Thoracic aorta (tissue), 2 donors: ENCODE results near the gene MAP1S. TPM values are rescaled to one million over a fixed set of nuclear protein-coding genes. Genes with fewer than 3 reads are reported as not detected.

Source experiments
- ATAC-seq: fragments of 150-250 bp; one replicate; pipeline ENCODE4 v1.8.0; 2017; ENCODE audit warnings: low read depth; ENCODE audit not compliant: insufficient number of reproducible peaks, low FRiP score
- DNase-seq: peaks from one replicate; pipeline ENCODE4 v3.0.0-alpha.2; 2020; ENCODE audit warnings: low spot score
- H3K27ac ChIP-seq, 2 donors: fragments of 200-600 bp; sonication (generic); 1 replicate in 1 of 2; 2 replicates in 1 of 2; pipeline ENCODE4 v1.5.1; 2016; ENCODE audit warnings: mild to moderate bottlenecking in 2 of 2, moderate library complexity in 2 of 2
- H3K27me3 ChIP-seq: fragments of 200-600 bp; sonication (generic); replicated peaks from 2 replicates; pipeline ENCODE4 v1.6.0; 2016; ENCODE audit warnings: mild to moderate bottlenecking; ENCODE audit not compliant: insufficient read depth
- H3K36me3 ChIP-seq: fragments of 200-600 bp; sonication (generic); one replicate; pipeline ENCODE4 v1.5.1; 2016
- H3K4me1 ChIP-seq, 2 donors: fragments of 200-600 bp; sonication (generic); 1 replicate in 1 of 2; 2 replicates in 1 of 2; pipeline versions ENCODE4 v1.5.1 to v1.6.0; 2016; ENCODE audit warnings: low read depth in 2 of 2, mild to moderate bottlenecking in 1 of 2; ENCODE audit not compliant: control insufficient read depth in 1 of 2
- H3K4me3 ChIP-seq: fragments of 200-600 bp; sonication (generic); 2 replicates; pipeline ENCODE4 v1.5.1; 2016; ENCODE audit warnings: mild to moderate bottlenecking
- H3K9me3 ChIP-seq: fragments of 200-600 bp; sonication (generic); 2 replicates; pipeline ENCODE4 v1.5.1; 2016
- CTCF ChIP-seq: fragments of 200-600 bp; sonication (generic); IDR thresholded peaks from one replicate; pipeline ENCODE4 v1.5.1; 2019; ENCODE audit warnings: antibody characterized with exemption
- total RNA-seq, 2 donors: library from RNA; depleted of rRNA; stranded (reverse); fragments of >200 nt; gene quantifications; one replicate each; pipeline versions ENCODE4 v1.1.0 to v1.2.3, GENCODE V29; 2016

The MAP1S gene
- total RNA-seq, 2 donors from 2014 or later: 31.7 to 42.9 TPM

- Histone ChIP-seq H3K27ac (no peak overlapping the region), H3K27me3 (no peaks in the 10 kb centered on the region), H3K4me1 (peaks cover 0 to 8% of the 10 kb centered on the region in 2 donors), H3K9me3 (no peaks in the 10 kb centered on the region), H3K4me3 (no peak overlapping the region), H3K36me3 (no peaks in the 10 kb centered on the region)
- no peak for DNase-seq
- no peak for TF ChIP-seq CTCF
- no peak for ATAC-seq
These were observed 33.8 kb downstream of the MAP1S start for GRCh38 chr19:17752865-17753639.

DNA sequence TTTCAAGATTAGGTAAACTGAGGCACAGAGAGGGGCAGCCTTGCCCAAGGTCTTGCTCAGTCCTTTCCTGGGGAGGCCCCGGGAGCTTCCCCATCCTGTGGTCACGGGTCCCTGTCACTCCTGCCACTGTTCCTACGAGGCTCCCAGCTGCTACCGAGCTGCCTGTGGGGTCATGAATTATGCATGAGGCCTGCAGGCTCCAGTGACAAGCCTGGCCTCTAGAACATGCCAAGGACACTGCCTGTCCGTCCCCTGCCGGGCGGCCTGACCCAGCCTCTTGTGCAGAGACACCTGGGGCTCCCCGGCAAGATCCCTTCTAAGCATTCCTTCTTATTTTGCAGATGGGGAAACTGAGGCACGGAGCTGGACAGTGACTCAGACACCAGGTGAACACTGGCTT, 34.7 kb downstream of the MAP1S start:
- no peak for DNase-seq
- H3K27ac ChIP-seq: no peak overlapping the region
- ATAC-seq: no peak
- H3K4me1 ChIP-seq: peaks cover 0 to 8% of the 10 kb centered on the region in 2 donors
- no peak overlapping the region for H3K4me3 ChIP-seq
- TF ChIP-seq CTCF: no peak
- H3K36me3 ChIP-seq: no peaks in the 10 kb centered on the region
- no peaks in the 10 kb centered on the region for H3K9me3 ChIP-seq
- H3K27me3 ChIP-seq: no peaks in the 10 kb centered on the region

DNA sequence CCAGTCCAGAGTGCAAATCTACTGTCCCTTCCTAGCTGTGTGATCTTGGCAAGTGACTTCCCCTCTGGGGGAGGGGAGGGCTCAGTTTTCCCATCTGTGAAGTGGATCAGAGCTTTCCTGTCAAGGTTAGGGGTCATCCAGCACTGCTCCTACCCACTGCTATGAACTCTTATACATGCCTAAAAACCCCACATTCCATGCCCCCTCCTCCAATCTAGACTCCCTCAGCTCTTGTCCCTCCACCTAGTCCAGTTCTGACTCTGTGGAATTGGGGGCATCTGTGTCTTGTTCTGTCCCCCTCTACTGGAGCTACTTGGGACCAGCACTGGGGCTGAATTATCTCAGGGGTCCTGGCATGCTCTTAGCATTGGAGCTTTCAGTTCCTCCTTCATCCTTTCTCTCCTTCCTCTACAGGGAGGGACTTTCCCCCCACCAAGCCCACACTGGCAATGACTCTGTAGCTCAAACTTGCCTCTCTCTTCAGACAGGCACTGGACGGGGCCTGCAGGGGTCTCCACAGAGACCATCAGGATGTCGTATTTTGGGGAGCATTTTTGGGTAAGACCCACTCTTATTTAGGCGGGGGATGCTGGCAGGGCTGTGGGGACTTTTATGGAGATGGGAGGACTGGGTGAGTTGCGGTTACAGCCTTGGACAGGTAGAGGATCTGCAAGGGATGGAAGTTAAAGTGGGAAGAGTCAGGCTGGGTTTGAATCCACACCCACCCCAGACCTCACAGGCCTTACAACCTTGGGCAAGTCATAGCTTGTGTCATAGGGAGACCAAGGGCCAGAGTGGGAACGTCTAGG, 35.6 kb downstream of the MAP1S start:
- H3K27ac ChIP-seq: no peak overlapping the region
- no peaks in the 10 kb centered on the region for H3K27me3 ChIP-seq
- no peak for TF ChIP-seq CTCF
- peaks cover 0 to 8% of the 10 kb centered on the region in 2 donors for H3K4me1 ChIP-seq
- ATAC-seq (no peak), DNase-seq (no peak)
- H3K36me3 ChIP-seq: no peaks in the 10 kb centered on the region
- H3K9me3 ChIP-seq: no peaks in the 10 kb centered on the region
- no peak overlapping the region for H3K4me3 ChIP-seq

DNA sequence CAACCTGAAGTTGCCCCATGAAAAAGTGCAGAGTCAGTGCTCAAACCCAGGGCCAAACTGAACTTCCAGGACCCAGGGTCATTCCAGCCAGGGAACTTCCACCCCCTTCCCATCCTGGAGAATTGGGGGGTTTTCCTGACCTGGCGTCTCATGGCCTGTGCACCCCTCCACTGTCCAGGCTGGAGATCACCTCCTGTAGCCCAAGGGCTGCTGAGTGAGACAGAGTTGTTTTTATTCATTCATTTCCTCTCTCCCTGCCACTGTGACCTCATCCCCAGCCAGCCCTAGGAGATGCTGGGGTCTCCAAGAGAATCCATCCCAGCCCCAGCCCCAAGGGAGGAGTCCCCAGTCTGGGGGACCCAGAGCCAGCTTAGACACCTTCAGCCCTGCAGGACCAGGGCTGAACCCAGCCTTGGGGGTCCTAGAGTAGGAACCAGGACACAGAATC, 36.2 kb downstream of the MAP1S start:
- no peaks in the 10 kb centered on the region for H3K27me3 ChIP-seq
- TF ChIP-seq CTCF: no peak
- H3K9me3 ChIP-seq: no peaks in the 10 kb centered on the region
- DNase-seq (no peak), ATAC-seq (no peak)
- peaks cover 0 to 8% of the 10 kb centered on the region in 2 donors for H3K4me1 ChIP-seq
- H3K4me3 ChIP-seq: no peak overlapping the region
- no peak overlapping the region for H3K27ac ChIP-seq
- H3K36me3 ChIP-seq: no peaks in the 10 kb centered on the region

DNA sequence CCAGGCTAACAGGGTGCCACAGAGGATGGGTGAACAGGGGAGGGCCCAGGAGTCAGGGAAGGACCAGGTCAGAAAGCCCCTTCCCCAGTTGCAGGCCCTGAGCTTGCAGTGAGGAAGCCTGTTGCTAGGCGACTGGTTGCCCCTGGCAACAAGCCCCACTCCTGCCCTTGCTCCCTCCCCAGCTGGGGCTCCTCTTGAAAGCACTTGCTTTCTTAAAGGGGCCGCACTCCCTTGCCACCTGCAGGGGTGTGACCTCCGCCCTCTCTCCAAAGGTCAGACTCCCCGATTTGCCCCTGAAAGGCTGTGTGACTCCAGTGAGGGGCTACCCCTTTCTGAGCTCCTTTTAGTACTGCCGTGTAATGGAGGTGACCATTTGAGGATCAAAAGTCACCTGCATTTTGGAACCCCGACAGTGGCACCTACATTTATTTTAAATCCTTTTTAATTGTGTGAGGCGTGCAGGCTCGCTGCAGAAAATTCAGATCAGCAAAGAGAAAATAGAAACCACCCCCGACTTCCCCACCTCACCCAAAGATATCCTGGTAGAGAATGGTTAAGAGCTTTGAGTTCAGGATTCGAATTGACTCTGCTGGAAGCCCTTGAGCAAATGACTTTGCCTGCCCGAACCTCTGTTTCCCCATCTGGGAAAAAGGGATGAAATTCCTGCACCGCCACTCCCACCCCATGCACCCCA, 36.8 kb downstream of the MAP1S start:
- Histone ChIP-seq H3K27me3 (no peaks in the 10 kb centered on the region), H3K4me1 (peaks cover 0 to 8% of the 10 kb centered on the region in 2 donors), H3K36me3 (no peaks in the 10 kb centered on the region), H3K4me3 (no peak overlapping the region), H3K27ac (no peak overlapping the region), H3K9me3 (no peaks in the 10 kb centered on the region)
- no peak for TF ChIP-seq CTCF
- DNase-seq (no peak), ATAC-seq (no peak)
